ENCODE results near the gene PET100.

- TF ChIP-seq, protein P1, sequence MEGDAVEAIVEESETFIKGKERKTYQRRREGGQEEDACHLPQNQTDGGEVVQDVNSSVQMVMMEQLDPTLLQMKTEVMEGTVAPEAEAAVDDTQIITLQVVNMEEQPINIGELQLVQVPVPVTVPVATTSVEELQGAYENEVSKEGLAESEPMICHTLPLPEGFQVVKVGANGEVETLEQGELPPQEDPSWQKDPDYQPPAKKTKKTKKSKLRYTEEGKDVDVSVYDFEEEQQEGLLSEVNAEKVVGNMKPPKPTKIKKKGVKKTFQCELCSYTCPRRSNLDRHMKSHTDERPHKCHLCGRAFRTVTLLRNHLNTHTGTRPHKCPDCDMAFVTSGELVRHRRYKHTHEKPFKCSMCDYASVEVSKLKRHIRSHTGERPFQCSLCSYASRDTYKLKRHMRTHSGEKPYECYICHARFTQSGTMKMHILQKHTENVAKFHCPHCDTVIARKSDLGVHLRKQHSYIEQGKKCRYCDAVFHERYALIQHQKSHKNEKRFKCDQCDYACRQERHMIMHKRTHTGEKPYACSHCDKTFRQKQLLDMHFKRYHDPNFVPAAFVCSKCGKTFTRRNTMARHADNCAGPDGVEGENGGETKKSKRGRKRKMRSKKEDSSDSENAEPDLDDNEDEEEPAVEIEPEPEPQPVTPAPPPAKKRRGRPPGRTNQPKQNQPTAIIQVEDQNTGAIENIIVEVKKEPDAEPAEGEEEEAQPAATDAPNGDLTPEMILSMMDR (IDR thresholded peaks at IDR 0.05 in 2 of 3, conservative IDR thresholded peaks at IDR 0.05 in 1 of 3; ENCODE audit: borderline replicate concordance in 1 of 3, insufficient read depth in 1 of 3, low read depth in 2 of 3, low read length in 2 of 3): no peak
- TF ChIP-seq POLR2AphosphoS5 (IDR thresholded peaks at IDR 0.05; ENCODE audit: low read depth, low read length) (no peak), SP1 (IDR thresholded peaks at IDR 0.05; ENCODE audit: low read depth) (no peak), ZNF274 (IDR thresholded peaks at IDR 0.05; ENCODE audit: low read depth, low read length) (no peak), EZH2 (IDR thresholded peaks at IDR 0.05) (no peak)
Observed at GRCh38 chr19:7658219-7658686, 28.7 kb downstream of the PET100 start.
